H1 (cell line): Measurements from ENCODE around the gene SMARCD1. TPM values are rescaled to one million over a fixed set of nuclear protein-coding genes. Genes with fewer than 3 reads are reported as not detected.
A peak's percentile ranks its signal among the peaks of the same experiment; 100 is the strongest.

ENCODE experiments used
- CTCF ChIA-PET: fragments of 300-600 bp; sonication (Branson Sonifier 250); formaldehyde crosslinking; loops from one replicate; lab custom pipeline; 2021; ENCODE audit not compliant: partially characterized antibody; lab: Charles Lee
- POLR2A ChIA-PET: fragments of 300-600 bp; sonication (Branson Sonifier 250); formaldehyde crosslinking; loops from one replicate; lab custom pipeline; 2021; ENCODE audit warnings: inconsistent platforms; ENCODE audit not compliant: partially characterized antibody; lab: Charles Lee
- DNase-seq, 2 experiments: peaks; one replicate each; pipeline versions ENCODE4 v3.0.0 to v3.0.0-alpha.2; 2010 to 2022; ENCODE audit warnings: low spot score in 2 of 2, low read depth in 1 of 2, mixed read lengths in 1 of 2
- FAIRE-seq: peaks from 2 replicates; lab custom pipeline; 2011; peaks lifted over from hg19 to GRCh38; lab: Jason Lieb, UNC
- H2AFZ ChIP-seq: 2 replicates; pipeline ENCODE4 v1.8.1; 2012; ENCODE audit warnings: low read length, inconsistent platforms
- H2AK5ac ChIP-seq: 2 replicates; pipeline ENCODE4 v1.6.1; 2013; ENCODE audit warnings: low read depth, low read length
- H2BK120ac ChIP-seq: replicated peaks from 2 replicates; pipeline ENCODE3; 2013; ENCODE audit warnings: low read depth, low read length, inconsistent platforms
- H2BK12ac ChIP-seq: 2 replicates; pipeline ENCODE4 v1.6.1; 2013; ENCODE audit warnings: low read depth, low read length
- H2BK15ac ChIP-seq: 2 replicates; pipeline ENCODE4 v1.6.1; 2013; ENCODE audit warnings: low read length
- H2BK20ac ChIP-seq: 2 replicates; pipeline ENCODE4 v1.6.1; 2013; ENCODE audit warnings: low read length
- H2BK5ac ChIP-seq: 2 replicates; pipeline ENCODE4 v1.6.1; 2013; ENCODE audit warnings: low read depth, low read length
- H3K14ac ChIP-seq: 2 replicates; pipeline ENCODE4 v1.6.1; 2013; ENCODE audit warnings: inconsistent platforms; ENCODE audit not compliant: insufficient read length
- H3K18ac ChIP-seq: 2 replicates; pipeline ENCODE4 v1.6.1; 2013; ENCODE audit warnings: low read length; ENCODE audit errors: extremely low read depth
- H3K23ac ChIP-seq: 2 replicates; pipeline ENCODE4 v1.6.1; 2013; ENCODE audit warnings: inconsistent platforms; ENCODE audit not compliant: insufficient read length
- H3K23me2 ChIP-seq: 2 replicates; pipeline ENCODE4 v1.6.1; 2013; ENCODE audit warnings: low read depth, low read length
- H3K27ac ChIP-seq: 2 replicates; pipeline ENCODE4 v1.6.1; 2011; ENCODE audit warnings: low read depth, low read length, inconsistent platforms
- H3K27me3 ChIP-seq, 4 experiments: replicated peaks in 1 of 4; 1 replicate in 1 of 4; 2 replicates in 3 of 4; pipeline versions ENCODE4 v1.6.1 to v1.8.1; 2011 to 2013; ENCODE audit warnings: low read length in 3 of 4, mild to moderate bottlenecking in 3 of 4, inconsistent platforms in 2 of 4, mixed read lengths in 2 of 4, moderate library complexity in 1 of 4; ENCODE audit not compliant: control insufficient read depth in 3 of 4, insufficient read depth in 3 of 4; ENCODE audit errors: extremely low read depth in 1 of 4
- H3K36me3 ChIP-seq, 4 experiments: 2 replicates each; pipeline versions ENCODE4 v1.6.1 to v1.8.1; 2011 to 2013; ENCODE audit warnings: mild to moderate bottlenecking in 4 of 4, low read length in 3 of 4, moderate library complexity in 2 of 4, control low read depth in 1 of 4, inconsistent platforms in 1 of 4; ENCODE audit not compliant: insufficient read depth in 4 of 4, control insufficient read depth in 2 of 4
- H3K4ac ChIP-seq: replicated peaks from 2 replicates; pipeline ENCODE3; 2013; ENCODE audit warnings: low read length, low read depth, mixed read lengths, inconsistent platforms; ENCODE audit not compliant: insufficient read length
- H3K4me1 ChIP-seq, 4 experiments: replicated peaks in 1 of 4; 1 replicate in 1 of 4; 2 replicates in 3 of 4; pipeline versions ENCODE4 v1.6.1 to v1.8.1; 2011 to 2013; ENCODE audit warnings: low read length in 3 of 4, inconsistent platforms in 2 of 4, mixed read lengths in 1 of 4; ENCODE audit not compliant: insufficient read depth in 4 of 4, control insufficient read depth in 3 of 4
- H3K4me2 ChIP-seq, 2 experiments: 2 replicates each; pipeline versions ENCODE4 v1.6.1 to v1.8.1; 2011 to 2013; ENCODE audit warnings: low read depth in 2 of 2, low read length in 2 of 2, control low read depth in 1 of 2, inconsistent platforms in 1 of 2, mild to moderate bottlenecking in 1 of 2; ENCODE audit not compliant: insufficient read depth in 1 of 2
- H3K4me3 ChIP-seq, 4 experiments: fragments of 200-600, 300-600 bp in 1 of 4; sonication (generic), shearing (Covaris generic), sonication (Bioruptor Twin) in 1 of 4; 2 replicates each; pipeline versions ENCODE4 v1.5.1 to v1.8.1; 2011 to 2016; ENCODE audit warnings: low read length in 4 of 4, low read depth in 3 of 4, control low read depth in 2 of 4, inconsistent platforms in 2 of 4, mild to moderate bottlenecking in 2 of 4, mixed read lengths in 1 of 4, moderate library complexity in 1 of 4; ENCODE audit not compliant: insufficient read depth in 2 of 4; ENCODE audit errors: extremely low read depth in 1 of 4
- H3K56ac ChIP-seq: replicated peaks from 2 replicates; pipeline ENCODE3; 2013; ENCODE audit warnings: low read depth, mild to moderate bottlenecking, mixed read lengths, low read length, inconsistent platforms; ENCODE audit not compliant: insufficient read length
- H3K79me1 ChIP-seq: 2 replicates; pipeline ENCODE4 v1.6.1; 2013; ENCODE audit warnings: low read depth, low read length, control low read depth
- H3K79me2 ChIP-seq, 2 experiments: 2 replicates each; pipeline versions ENCODE4 v1.6.1 to v1.8.1; 2012 to 2013; ENCODE audit warnings: low read length in 2 of 2, mild to moderate bottlenecking in 2 of 2, inconsistent platforms in 1 of 2; ENCODE audit not compliant: insufficient read depth in 2 of 2, control insufficient read depth in 1 of 2
- H3K9ac ChIP-seq, 4 experiments: replicated peaks in 1 of 4; 1 replicate in 1 of 4; 2 replicates in 3 of 4; pipeline versions ENCODE4 v1.6.1 to v1.8.1; 2011 to 2013; ENCODE audit warnings: low read depth in 3 of 4, low read length in 3 of 4, control low read depth in 2 of 4, mild to moderate bottlenecking in 2 of 4, moderate library complexity in 2 of 4, inconsistent platforms in 1 of 4; ENCODE audit errors: extremely low read depth in 1 of 4
- H3K9me3 ChIP-seq, 2 experiments: 2 replicates each; pipeline versions ENCODE4 v1.6.1 to v1.8.1; 2012 to 2013; ENCODE audit warnings: mild to moderate bottlenecking in 2 of 2, moderate library complexity in 2 of 2, control low read depth in 1 of 2, inconsistent platforms in 1 of 2, low read depth in 1 of 2, low read length in 1 of 2, mixed read lengths in 1 of 2; ENCODE audit not compliant: insufficient read depth in 2 of 2
- H4K20me1 ChIP-seq, 2 experiments: replicated peaks in 1 of 2; 2 replicates each; pipeline versions ENCODE3 to v1.8.1; 2011 to 2013; ENCODE audit warnings: inconsistent platforms in 2 of 2, low read length in 2 of 2, mild to moderate bottlenecking in 1 of 2; ENCODE audit not compliant: insufficient read depth in 2 of 2, control insufficient read depth in 1 of 2
- H4K5ac ChIP-seq: 2 replicates; pipeline ENCODE4 v1.6.1; 2013; ENCODE audit warnings: low read length, low read depth, mixed read lengths, inconsistent platforms; ENCODE audit not compliant: insufficient read length
- H4K8ac ChIP-seq: 2 replicates; pipeline ENCODE4 v1.8.0; 2013; ENCODE audit warnings: mild to moderate bottlenecking, moderate library complexity, low read length, inconsistent platforms; ENCODE audit not compliant: insufficient read depth; ENCODE audit errors: extremely low read depth
- H4K91ac ChIP-seq: replicated peaks from 2 replicates; pipeline ENCODE3; 2013; ENCODE audit warnings: low read length, mixed read lengths, inconsistent platforms; ENCODE audit not compliant: insufficient read length
- WGBS, 2 experiments: shearing (Covaris generic) in 1 of 2; methylation state at CpG; one replicate each; pipeline versions ENCODE4 v1.1.6 to v1.1.7; 2013 to 2015; ENCODE audit warnings: low lambda C conversion rate in 2 of 2, mixed read lengths in 2 of 2, inconsistent platforms in 1 of 2, low coverage in 1 of 2, missing lambda C conversion rate in 1 of 2; ENCODE audit not compliant: insufficient replicate concordance in 2 of 2, insufficient coverage in 1 of 2, insufficient read length in 1 of 2; ENCODE audit errors: extremely low coverage in 1 of 2, missing lambda C conversion rate in 1 of 2; 5-methylcytosine and 5-hydroxymethylcytosine counted together
- polyA plus RNA-seq, 7 experiments: library from polyadenylated mRNA; depleted of rRNA in 3 of 7; stranded (reverse) in 5 of 7; unstranded in 2 of 7; fragments of >200 nt in 5 of 7; fragments of 200-250 nt in 2 of 7; gene quantifications; 1 replicate in 5 of 7; 2 replicates in 1 of 7; 4 replicates in 1 of 7; pipeline versions ENCODE4 v1.2.1 to v1.2.3, GENCODE V29; 2011 to 2013; ENCODE audit warnings: missing spikeins in 2 of 7, mixed read lengths in 2 of 7
- total RNA-seq: library from RNA; stranded (reverse); fragmentation: NEBNext Ultra II Directional; extraction: Animal tissue kit (Norgen Biotek cat#: 25700); gene quantifications from 2 replicates; pipeline ENCODE4 v1.2.1, GENCODE V29; 2021

SMARCD1 gene
- total and polyA plus RNA-seq, 2 of the 8 experiments (the other 6 are each of a cell fraction or from before 2014, with no cell fraction given), result 128 to 130 TPM

DNA sequence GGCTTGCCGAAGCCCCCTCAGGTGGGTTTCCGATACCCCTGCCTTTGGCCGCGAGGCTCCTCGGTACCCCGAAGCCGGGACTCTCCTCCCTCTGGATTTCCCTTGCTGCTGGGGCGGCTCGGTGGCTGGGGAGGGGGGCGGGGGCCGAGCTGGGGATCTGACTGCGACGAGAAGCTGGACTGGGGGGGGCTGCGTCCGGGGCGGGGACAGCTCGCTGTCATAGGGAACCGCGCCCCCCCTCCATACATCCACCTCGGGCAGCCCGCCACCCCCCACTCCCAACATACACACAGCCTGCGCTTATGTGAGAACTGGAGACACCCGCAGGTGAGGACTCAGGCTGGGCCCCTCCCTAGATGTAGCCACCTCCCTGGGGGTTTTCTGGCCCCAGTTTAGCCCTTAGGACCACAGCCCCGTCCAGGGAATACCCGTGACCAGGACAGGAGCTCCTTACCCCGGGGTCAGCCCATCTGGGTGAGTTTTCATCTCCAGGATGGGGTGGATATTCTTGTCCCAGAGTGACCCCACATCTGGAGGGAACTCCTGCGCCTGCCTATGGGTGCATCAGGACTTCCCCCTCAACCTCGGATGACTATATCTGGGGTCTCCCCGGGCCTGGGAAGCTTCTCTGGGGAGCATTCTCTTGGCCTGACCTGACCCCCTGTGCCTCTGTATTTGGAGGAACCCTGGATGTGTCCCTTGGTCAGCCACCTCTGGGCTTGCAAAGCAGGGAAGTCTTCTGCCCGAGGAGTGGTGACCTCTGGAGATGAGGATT is 27.1 kb upstream of the SMARCD1 start:
- Histone ChIP-seq H4K20me1 (peaks cover 2 to 4% of the 10 kb centered on the region in 2 experiments), H4K8ac (no peak overlapping the region), H3K4ac (no peak overlapping the region), H3K79me2 (no peaks in the 10 kb centered on the region), H3K36me3 (no peaks in the 10 kb centered on the region), H3K14ac (no peak overlapping the region), H3K79me1 (no peaks in the 10 kb centered on the region), H2AK5ac (0 out of 2 replicates have a peak overlapping the region, but pooled peaks have one; percentile 75), H3K18ac (no peak overlapping the region), H3K9ac (no peak overlapping the region), H2AFZ (no peak overlapping the region), H3K23ac (no peak overlapping the region), H3K27me3 (peaks cover 26 to 74% (median 59%) of the 10 kb centered on the region in 4 experiments), H3K4me1 (peaks cover 3 to 9% (median 8%) of the 10 kb centered on the region in 4 experiments), H3K56ac (no peak overlapping the region), H2BK120ac (no peak overlapping the region), H3K27ac (no peak overlapping the region), H3K23me2 (peaks cover 8% of the 10 kb centered on the region), H2BK12ac (no peak overlapping the region), H3K4me3 (peak overlapping the region; percentile 36 to 74 (median 65); a peak in 7 of 8 replicates), H4K91ac (no peak overlapping the region), H2BK20ac (no peak overlapping the region), H2BK5ac (no peak overlapping the region), H2BK15ac (no peak overlapping the region), H3K4me2 (peak overlapping the region; percentile 94 to 95), H4K5ac (no peak overlapping the region), H3K9me3 (no peaks in the 10 kb centered on the region)
- peak in 1 of 2 experiments; percentile 46 for DNase-seq
- FAIRE-seq, result no peak
- ChIA-PET POLR2A (interaction anchor here (1.0 to 1.3 kb wide), 2 partner anchors 8 to 19 kb away, joined by 3 to 5 read pairs; no protein-coding TSS in a partner anchor), CTCF (interaction anchor here (0.5 to 22.8 kb wide), 7 partner anchors 14 to 366 kb away, joined by 3 to 420 read pairs (median 6); partner anchors contain the start of genes AQP6 and SMARCD1)
- 28% methylated on average over 16 of the region's 30 CpGs; no CpG with 5 or more reads in 1 of the 2 experiments for WGBS, 2 experiments
